Endothelial cell of umbilical vein (primary cell): ENCODE data around the gene CTNND2.

ENCODE experiments used
- CTCF ChIP-seq, 2 donors: IDR thresholded peaks; 1 replicate in 1 of 2; 2 replicates in 1 of 2; pipeline ENCODE4 v1.5.1; 2011; ENCODE audit warnings: low read length in 2 of 2, mild to moderate bottlenecking in 2 of 2, moderate library complexity in 2 of 2, control low read depth in 1 of 2, inconsistent platforms in 1 of 2, low read depth in 1 of 2; ENCODE audit not compliant: insufficient read depth in 1 of 2; ENCODE audit errors: extremely low read depth in 1 of 2
- JUN ChIP-seq: IDR thresholded peaks from 2 replicates; pipeline ENCODE4 v1.6.1; 2011; ENCODE audit warnings: borderline replicate concordance, low read depth; ENCODE audit not compliant: insufficient read length, insufficient read depth
- POLR2A ChIP-seq: IDR thresholded peaks from 2 replicates; pipeline ENCODE4 v1.6.1; 2012; ENCODE audit warnings: low read depth, mild to moderate bottlenecking, control low read depth, low read length
- POLR2AphosphoS5 ChIP-seq: IDR thresholded peaks from 2 replicates; pipeline ENCODE4 v1.6.1; 2012; ENCODE audit warnings: low read depth, mild to moderate bottlenecking, control low read depth, low read length, moderate library complexity; ENCODE audit not compliant: insufficient read depth

- TF ChIP-seq CTCF (IDR thresholded peaks at IDR 0.05; ENCODE audit: extremely low read depth in 1 of 2, insufficient read depth in 1 of 2, low read depth in 1 of 2, low read length in 2 of 2) (no peak), POLR2A (no peak), POLR2AphosphoS5 (no peak), JUN (no peak)
Measured at GRCh38 chr5:11785771-11786352, 118.4 kb downstream of the CTNND2 start.
